NB4 (cell line): Measurements from ENCODE around the gene EIF3F.

Experiments
- DNase-seq: peaks from one replicate; pipeline ENCODE4 v3.0.0; 2010; ENCODE audit warnings: low read depth
- H3K4me3 ChIP-seq: one replicate; pipeline ENCODE4 v1.5.1; 2011; ENCODE audit warnings: mild to moderate bottlenecking, low read depth, low read length, moderate library complexity
- CTCF ChIP-seq: IDR thresholded peaks from one replicate; pipeline ENCODE4 v1.5.1; 2012; ENCODE audit warnings: low read depth, low read length
- MAX ChIP-seq: IDR thresholded peaks from 2 replicates; pipeline ENCODE4 v1.6.1; 2011; ENCODE audit warnings: low read depth, low read length
- MYC ChIP-seq: IDR thresholded peaks from 2 replicates; pipeline ENCODE4 v1.6.1; 2011; ENCODE audit warnings: low read depth, low read length
- POLR2A ChIP-seq: IDR thresholded peaks from 2 replicates; pipeline ENCODE4 v1.6.1; 2011; ENCODE audit warnings: mild to moderate bottlenecking; ENCODE audit not compliant: insufficient read length; ENCODE audit errors: extremely low read depth

EIF3F gene

GRCh38 chr11:8020244-8020597, 33.1 kb downstream of the EIF3F start:
- TF ChIP-seq POLR2A (no peak), CTCF (no peak), MYC (no peak), MAX (no peak)
- no peak for DNase-seq
- H3K4me3 ChIP-seq, result no peak overlapping the region

- no peak for TF ChIP-seq MYC
- TF ChIP-seq CTCF, result no peak
- TF ChIP-seq MAX, result no peak
- no peak for TF ChIP-seq POLR2A
- H3K4me3 ChIP-seq, result no peak overlapping the region
- no peak for DNase-seq
Observed at GRCh38 chr11:8021920-8022319, 34.8 kb downstream of the EIF3F start.

- no peak for DNase-seq
- no peak overlapping the region for H3K4me3 ChIP-seq
- TF ChIP-seq CTCF (no peak), POLR2A (no peak)
Observed at GRCh38 chr11:8022876-8023275, 35.7 kb downstream of the EIF3F start.

GRCh38 chr11:8023831-8024555, 36.9 kb downstream of the EIF3F start:
- no peak for TF ChIP-seq MYC
- no peak for TF ChIP-seq CTCF
- no peak for DNase-seq
- H3K4me3 ChIP-seq, result no peak overlapping the region

- H3K4me3 ChIP-seq, result no peak overlapping the region
- no peak for DNase-seq
- no peak for TF ChIP-seq MYC
Observed at GRCh38 chr11:8025123-8025522, 38.0 kb downstream of the EIF3F start.

- no peak overlapping the region for H3K4me3 ChIP-seq
- DNase-seq, result no peak
- TF ChIP-seq POLR2A (no peak), MYC (no peak), CTCF (no peak)
Observed at GRCh38 chr11:8025816-8026215, 38.7 kb downstream of the EIF3F start.

GRCh38 chr11:8026982-8027381, 39.8 kb downstream of the EIF3F start:
- no peak for TF ChIP-seq POLR2A
- TF ChIP-seq MYC, result no peak
- no peak for TF ChIP-seq MAX
- no peak for TF ChIP-seq CTCF
- no peak overlapping the region for H3K4me3 ChIP-seq
- no peak for DNase-seq
